ENCODE data around the gene WWC2.

DNA sequence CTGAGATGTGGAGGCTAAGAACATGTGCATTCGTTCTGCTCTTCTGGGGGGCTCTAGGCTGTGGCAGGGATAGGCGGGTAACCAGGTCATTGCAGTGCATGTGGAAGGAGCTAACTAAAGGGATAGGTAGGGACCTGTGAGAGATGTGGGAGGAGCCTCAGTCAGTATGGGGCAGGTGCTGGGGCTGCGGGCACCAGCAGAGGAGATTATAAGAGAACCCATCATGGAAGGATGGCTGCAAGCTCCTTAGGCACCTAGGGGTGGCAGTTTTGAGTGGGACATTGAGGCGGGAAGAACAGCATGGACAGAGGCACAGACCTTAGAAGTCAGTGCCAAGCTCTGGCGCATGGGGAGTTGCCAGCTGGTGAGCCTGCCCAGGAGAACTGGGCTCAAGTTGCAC is 213.8 kb downstream of the WWC2 start:
- TF ChIP-seq, protein P1, sequence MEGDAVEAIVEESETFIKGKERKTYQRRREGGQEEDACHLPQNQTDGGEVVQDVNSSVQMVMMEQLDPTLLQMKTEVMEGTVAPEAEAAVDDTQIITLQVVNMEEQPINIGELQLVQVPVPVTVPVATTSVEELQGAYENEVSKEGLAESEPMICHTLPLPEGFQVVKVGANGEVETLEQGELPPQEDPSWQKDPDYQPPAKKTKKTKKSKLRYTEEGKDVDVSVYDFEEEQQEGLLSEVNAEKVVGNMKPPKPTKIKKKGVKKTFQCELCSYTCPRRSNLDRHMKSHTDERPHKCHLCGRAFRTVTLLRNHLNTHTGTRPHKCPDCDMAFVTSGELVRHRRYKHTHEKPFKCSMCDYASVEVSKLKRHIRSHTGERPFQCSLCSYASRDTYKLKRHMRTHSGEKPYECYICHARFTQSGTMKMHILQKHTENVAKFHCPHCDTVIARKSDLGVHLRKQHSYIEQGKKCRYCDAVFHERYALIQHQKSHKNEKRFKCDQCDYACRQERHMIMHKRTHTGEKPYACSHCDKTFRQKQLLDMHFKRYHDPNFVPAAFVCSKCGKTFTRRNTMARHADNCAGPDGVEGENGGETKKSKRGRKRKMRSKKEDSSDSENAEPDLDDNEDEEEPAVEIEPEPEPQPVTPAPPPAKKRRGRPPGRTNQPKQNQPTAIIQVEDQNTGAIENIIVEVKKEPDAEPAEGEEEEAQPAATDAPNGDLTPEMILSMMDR (conservative IDR thresholded peaks at IDR 0.05 in 1 of 2, IDR thresholded peaks at IDR 0.05 in 1 of 2; ENCODE audit: extremely low read depth in 1 of 2, insufficient read depth in 1 of 2, low read depth in 1 of 2, low read length in 2 of 2), result no peak
- TF ChIP-seq EZH2 (IDR thresholded peaks at IDR 0.05; ENCODE audit: borderline replicate concordance, low read length), result no peak

All from mammary epithelial cell (primary cell).